CD4-positive, alpha-beta T cell (primary cell): ENCODE results near the gene GNAQ. TPM values are rescaled to one million over a fixed set of nuclear protein-coding genes. Genes with fewer than 3 reads are reported as not detected.

ENCODE experiments used
- ATAC-seq: fragments of 200-7000 bp; cut with Tn5 transposase; one replicate; pipeline ENCODE4 v1.10.0; 2022; ENCODE audit warnings: mild to moderate bottlenecking; ENCODE audit not compliant: poor library complexity
- CTCF ChIA-PET: fragments of 350-600 bp; sonication (Branson Sonifier 250); formaldehyde crosslinking; loops from one replicate; lab custom pipeline; 2021; ENCODE audit warnings: antibody characterized with exemption, inconsistent platforms; lab: Charles Lee
- POLR2A ChIA-PET: fragments of 350-600 bp; sonication (Branson Sonifier 250); formaldehyde crosslinking; loops from one replicate; lab custom pipeline; 2021; ENCODE audit warnings: antibody characterized with exemption, inconsistent platforms; lab: Charles Lee
- DNase-seq, 14 experiments: peaks; one replicate each; pipeline ENCODE4 v3.0.0-alpha.2; 2013 to 2020; ENCODE audit warnings: mixed read lengths in 2 of 14
- H3K27ac ChIP-seq, 2 donors: one replicate each; pipeline versions ENCODE4 v1.5.1 to v1.7.0; 2013; ENCODE audit warnings: low read length in 2 of 2, low read depth in 1 of 2, mild to moderate bottlenecking in 1 of 2
- H3K27me3 ChIP-seq, 2 experiments: 1 replicate in 1 of 2; 2 replicates in 1 of 2; pipeline versions ENCODE4 v1.6.1 to v1.7.0; 2013; ENCODE audit warnings: low read length in 2 of 2, control low read depth in 1 of 2, mild to moderate bottlenecking in 1 of 2, moderate library complexity in 1 of 2; ENCODE audit not compliant: insufficient read depth in 2 of 2, control insufficient read depth in 1 of 2
- H3K36me3 ChIP-seq: one replicate; pipeline ENCODE4 v1.6.1; 2013; ENCODE audit warnings: low read length, control low read depth; ENCODE audit not compliant: insufficient read depth
- H3K4me1 ChIP-seq: one replicate; pipeline ENCODE4 v1.6.1; 2013; ENCODE audit warnings: low read length, control low read depth; ENCODE audit not compliant: insufficient read depth
- H3K4me3 ChIP-seq: one replicate; pipeline ENCODE4 v1.5.1; 2013; ENCODE audit warnings: mild to moderate bottlenecking, low read length, moderate library complexity
- H3K9me3 ChIP-seq, 2 experiments: 1 replicate in 1 of 2; 2 replicates in 1 of 2; pipeline versions ENCODE4 v1.6.1 to v1.7.0; 2013; ENCODE audit warnings: low read length in 2 of 2, mild to moderate bottlenecking in 2 of 2, control low read depth in 1 of 2, moderate library complexity in 1 of 2; ENCODE audit not compliant: control insufficient read depth in 1 of 2, insufficient read depth in 1 of 2
- H3K27ac Mint-ChIP-seq: one replicate; pipeline ENCODE4 v1.8.0; 2020; ENCODE audit warnings: mixed read lengths
- H3K27me3 Mint-ChIP-seq: one replicate; pipeline ENCODE4 v1.8.0; 2021; ENCODE audit warnings: mixed read lengths
- H3K36me3 Mint-ChIP-seq: one replicate; pipeline ENCODE4 v1.8.0; 2021; ENCODE audit warnings: low read depth, mixed read lengths
- H3K4me1 Mint-ChIP-seq: one replicate; pipeline ENCODE4 v1.8.0; 2021; ENCODE audit warnings: low read depth, mixed read lengths
- H3K4me3 Mint-ChIP-seq: one replicate; pipeline ENCODE4 v1.8.0; 2020; ENCODE audit warnings: mild to moderate bottlenecking, mixed read lengths
- H3K9me3 Mint-ChIP-seq: one replicate; pipeline ENCODE4 v1.8.0; 2020; ENCODE audit warnings: mixed read lengths
- intact Hi-C, 2 experiments: fragments of 100-400 bp; cut with DNase I in 1 of 2; cut with micrococcal nuclease in 1 of 2; formaldehyde crosslinking; loops; one replicate each; pipeline versions ENCODE4 v1.15.1 to v1.9.0; 2023 to 2025; cut with DNase I, micrococcal nuclease
- total RNA-seq, 174 experiments: library from RNA in 2 of 174; stranded (reverse) in 2 of 174; gene quantifications; one replicate each; pipeline ENCODE4 v1.2.3 and lab custom pipeline; 2021 to 2026
- TF ChIP-seq, protein P1 (sequence below): fragments of 200-600 bp; IDR thresholded peaks from one replicate; pipeline ENCODE4 v1.8.0; 2022; ENCODE audit warnings: antibody characterized with exemption, mild to moderate bottlenecking

GNAQ gene
- total RNA-seq, 2 experiments from 2014 or later = 55.5 to 55.9 TPM

DNA sequence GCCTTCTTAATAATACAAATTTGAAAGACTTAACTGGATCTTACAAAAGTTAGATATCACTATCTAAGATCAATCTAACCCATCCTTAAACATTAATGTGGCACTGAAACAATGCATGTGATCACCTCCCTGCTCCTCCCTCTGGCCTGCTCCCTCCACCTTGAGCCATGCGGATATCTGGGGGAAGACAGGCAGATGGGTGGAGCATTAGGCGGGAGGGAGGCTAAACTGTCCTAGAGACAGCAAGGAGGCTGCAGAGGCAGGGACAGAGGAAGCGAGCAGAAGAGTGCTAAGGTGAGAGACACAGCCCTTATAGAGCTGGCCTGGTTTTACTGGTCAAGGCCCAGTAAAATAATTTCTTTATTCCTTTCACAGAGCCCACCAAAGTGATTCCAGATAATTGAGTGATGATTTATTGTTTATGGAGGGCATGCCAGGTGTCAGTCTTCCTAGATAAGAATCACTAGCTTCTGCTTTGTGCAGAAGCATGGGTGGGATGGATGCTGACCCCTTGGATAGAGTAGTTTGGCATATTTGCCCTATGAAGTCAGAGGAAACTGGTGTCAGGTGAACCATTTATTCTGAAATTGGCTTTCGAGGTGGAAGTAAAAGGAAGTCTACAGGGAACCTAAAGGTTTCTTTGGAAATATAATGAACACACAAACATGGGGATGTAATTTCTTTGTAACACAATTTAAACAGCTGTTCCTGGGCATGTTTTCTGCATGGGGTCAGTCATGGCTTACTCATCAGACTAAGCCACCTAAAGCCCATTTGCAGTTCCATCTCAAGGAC, 188.3 kb downstream of the GNAQ start:
- Histone ChIP-seq H3K4me1 (peaks cover 7% of the 10 kb centered on the region), H3K9me3 (no peaks in the 10 kb centered on the region), H3K36me3 (no peaks in the 10 kb centered on the region), H3K27me3 (no peaks in the 10 kb centered on the region), H3K27ac (no peak overlapping the region), H3K4me3 (no peak overlapping the region)
- TF ChIP-seq, protein P1, sequence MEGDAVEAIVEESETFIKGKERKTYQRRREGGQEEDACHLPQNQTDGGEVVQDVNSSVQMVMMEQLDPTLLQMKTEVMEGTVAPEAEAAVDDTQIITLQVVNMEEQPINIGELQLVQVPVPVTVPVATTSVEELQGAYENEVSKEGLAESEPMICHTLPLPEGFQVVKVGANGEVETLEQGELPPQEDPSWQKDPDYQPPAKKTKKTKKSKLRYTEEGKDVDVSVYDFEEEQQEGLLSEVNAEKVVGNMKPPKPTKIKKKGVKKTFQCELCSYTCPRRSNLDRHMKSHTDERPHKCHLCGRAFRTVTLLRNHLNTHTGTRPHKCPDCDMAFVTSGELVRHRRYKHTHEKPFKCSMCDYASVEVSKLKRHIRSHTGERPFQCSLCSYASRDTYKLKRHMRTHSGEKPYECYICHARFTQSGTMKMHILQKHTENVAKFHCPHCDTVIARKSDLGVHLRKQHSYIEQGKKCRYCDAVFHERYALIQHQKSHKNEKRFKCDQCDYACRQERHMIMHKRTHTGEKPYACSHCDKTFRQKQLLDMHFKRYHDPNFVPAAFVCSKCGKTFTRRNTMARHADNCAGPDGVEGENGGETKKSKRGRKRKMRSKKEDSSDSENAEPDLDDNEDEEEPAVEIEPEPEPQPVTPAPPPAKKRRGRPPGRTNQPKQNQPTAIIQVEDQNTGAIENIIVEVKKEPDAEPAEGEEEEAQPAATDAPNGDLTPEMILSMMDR = no peak
- Mint-ChIP-seq H3K4me3 (no peak overlapping the region), H3K4me1 (peaks cover 35% of the 10 kb centered on the region), H3K9me3 (no peaks in the 10 kb centered on the region), H3K27me3 (no peaks in the 10 kb centered on the region), H3K27ac (peak overlapping the region; percentile 5), H3K36me3 (peaks cover 9% of the 10 kb centered on the region)
- ChIA-PET CTCF (no interaction called here), POLR2A (no interaction called here)
- no peak for DNase-seq
- intact Hi-C loops = loop anchor here (2.0 to 10.0 kb wide), 6 partner anchors 58 to 372 kb away; no protein-coding TSS in a partner anchor
- ATAC-seq = no peak

DNA sequence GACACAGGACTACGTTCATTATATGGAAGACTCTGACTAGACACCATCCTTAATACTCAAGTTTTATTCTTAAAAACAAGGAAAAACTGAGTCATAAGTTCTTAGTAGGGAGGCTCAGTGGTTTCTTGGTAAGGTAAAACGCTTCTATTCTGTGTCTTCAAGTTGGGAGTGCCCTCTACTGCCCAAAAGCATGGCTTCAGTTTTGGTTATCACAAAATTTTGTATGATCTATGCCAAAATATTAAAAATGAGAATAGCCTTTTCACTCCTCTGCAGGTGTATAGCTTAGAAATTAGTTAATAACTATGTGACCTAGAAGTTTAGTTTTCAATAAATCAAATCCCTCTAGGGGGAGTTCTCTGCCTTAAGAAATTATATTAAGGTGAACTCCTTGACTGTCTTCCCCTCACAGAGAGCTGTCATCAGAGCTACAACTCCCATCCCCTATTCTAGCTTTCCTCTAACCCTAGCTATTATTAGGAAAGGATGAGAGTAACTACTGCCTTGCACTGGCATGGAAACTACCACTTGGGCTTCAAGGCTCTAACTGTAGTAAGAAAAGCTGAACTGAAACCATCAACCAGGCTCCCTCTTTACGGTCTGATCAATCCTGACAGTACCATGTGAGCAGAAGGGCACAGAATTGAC, 189.7 kb downstream of the GNAQ start:
- no peak overlapping the region for H3K4me3 ChIP-seq
- no peaks in the 10 kb centered on the region for H3K27me3 ChIP-seq
- no peaks in the 10 kb centered on the region for H3K27me3 Mint-ChIP-seq
- peak in 2 of 14 experiments; percentile 8 to 33 for DNase-seq
- intact Hi-C loops = loop anchor here (1.0 to 10.0 kb wide), 7 partner anchors 57 to 373 kb away; no protein-coding TSS in a partner anchor
- ATAC-seq = no peak
- no peak overlapping the region for H3K4me3 Mint-ChIP-seq
- H3K9me3 Mint-ChIP-seq = no peaks in the 10 kb centered on the region
- peak overlapping the region; percentile 11 for H3K27ac Mint-ChIP-seq
- no peak overlapping the region for H3K27ac ChIP-seq
- peaks cover 21% of the 10 kb centered on the region for H3K4me1 Mint-ChIP-seq
- no peaks in the 10 kb centered on the region for H3K36me3 ChIP-seq
- ChIA-PET CTCF (interaction anchor here (1.4 to 1.6 kb wide), 2 partner anchors 18 to 193 kb away, joined by 3 to 8 read pairs; no protein-coding TSS in a partner anchor), POLR2A (interaction anchor here (0.7 to 0.8 kb wide), 2 partner anchors 135 to 193 kb away, joined by 3 to 4 read pairs; no protein-coding TSS in a partner anchor)
- no peaks in the 10 kb centered on the region for H3K4me1 ChIP-seq
- TF ChIP-seq, protein P1 = peak; percentile 36
- peaks cover 4% of the 10 kb centered on the region for H3K36me3 Mint-ChIP-seq
- no peaks in the 10 kb centered on the region for H3K9me3 ChIP-seq

DNA sequence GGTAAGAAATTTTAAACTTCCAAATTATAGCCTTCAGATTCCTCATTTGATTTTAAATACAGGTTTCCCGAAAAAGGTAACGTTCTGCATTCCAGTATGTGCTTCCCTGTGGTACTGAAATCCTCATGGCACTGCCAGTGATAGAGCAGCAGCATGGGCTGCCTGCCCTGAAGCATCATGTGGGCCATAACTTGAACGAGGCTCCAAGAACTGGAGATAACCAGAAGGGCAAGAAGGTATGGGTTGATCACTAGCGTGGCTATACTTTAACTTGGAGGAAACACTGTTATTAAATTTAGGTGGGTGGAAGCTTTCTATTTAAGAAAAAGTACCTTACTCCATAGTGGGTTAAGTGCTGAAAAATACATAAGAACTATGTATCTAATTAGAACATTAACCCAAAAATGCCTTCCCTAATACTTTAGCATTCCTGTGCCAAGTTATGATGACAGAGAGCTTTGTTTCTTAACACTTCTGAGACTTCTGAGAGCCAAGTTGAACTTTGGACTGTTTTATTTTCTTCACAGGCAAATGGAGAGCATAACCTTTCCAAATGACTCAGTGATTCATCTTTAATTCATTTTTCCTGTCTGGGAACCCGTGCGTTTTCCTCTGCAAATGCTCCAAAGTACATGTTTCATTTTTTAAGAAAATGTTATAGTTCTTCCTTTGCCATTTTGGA, 192.0 kb downstream of the GNAQ start:
- no peak overlapping the region for H3K4me3 ChIP-seq
- DNase-seq (no peak), ATAC-seq (no peak)
- H3K36me3 ChIP-seq = no peaks in the 10 kb centered on the region
- no peaks in the 10 kb centered on the region for H3K9me3 Mint-ChIP-seq
- H3K9me3 ChIP-seq = no peaks in the 10 kb centered on the region
- H3K4me1 Mint-ChIP-seq = peaks cover 27% of the 10 kb centered on the region
- ChIA-PET CTCF (no interaction called here), POLR2A (interaction anchor here (1.0 kb wide), 1 partner anchor 56 kb away, joined by 3 read pairs; no protein-coding TSS in a partner anchor)
- TF ChIP-seq, protein P1 = no peak
- H3K27me3 Mint-ChIP-seq = no peaks in the 10 kb centered on the region
- peaks cover 4% of the 10 kb centered on the region for H3K36me3 Mint-ChIP-seq
- H3K27ac ChIP-seq = no peak overlapping the region
- no peaks in the 10 kb centered on the region for H3K27me3 ChIP-seq
- no peak overlapping the region for H3K4me3 Mint-ChIP-seq
- intact Hi-C loops = loop anchor here in 1 of 2 experiments (10.0 kb wide), 3 partner anchors 55 to 375 kb away; no protein-coding TSS in a partner anchor
- no peaks in the 10 kb centered on the region for H3K4me1 ChIP-seq
- H3K27ac Mint-ChIP-seq = no peak overlapping the region
